Hematopoietic multipotent progenitor cell treated with erythropoietin and hydrocortisone succinate and interleukin-3 and kit ligand, for 4 days (in vitro differentiated cells): Measurements from ENCODE around the gene DESI1.
"Not testable (repeated sequence)": the region's sequence is repeated elsewhere in the genome, so short reads cannot be mapped to it uniquely, and the experiment has no call there.

Experiments used
- DNase-seq: peaks from one replicate; pipeline ENCODE4 v3.0.0-alpha.2; 2015

Gene DESI1

GRCh38 chr22:41620589-41621098 lies at the start of gene DESI1:
TSS of gene DESI1 (minus strand) at chr22:41621043. CDS start at chr22:41620839, 204 bp downstream.
- DNase-seq, result peak; percentile 36

- no peak for DNase-seq
Measured at GRCh38 chr22:41668971-41669911, 48.4 kb upstream of the DESI1 start.

- no peak for DNase-seq
Measured at GRCh38 chr22:41664951-41665350, 44.1 kb upstream of the DESI1 start.

- DNase-seq, result no peak
Measured at GRCh38 chr22:41664490-41664889, 43.6 kb upstream of the DESI1 start.

GRCh38 chr22:41663594-41663993 lies 42.8 kb upstream of the DESI1 start:
- not testable (repeated sequence) for DNase-seq

GRCh38 chr22:41661713-41662112 lies 40.9 kb upstream of the DESI1 start:
- no peak for DNase-seq

- DNase-seq, result no peak
Measured at GRCh38 chr22:41661088-41661487, 40.2 kb upstream of the DESI1 start.

- DNase-seq, result no peak
Measured at GRCh38 chr22:41660416-41660815, 39.6 kb upstream of the DESI1 start.

- DNase-seq, result no peak
Measured at GRCh38 chr22:41659941-41660340, 39.1 kb upstream of the DESI1 start.

GRCh38 chr22:41658869-41659268 lies 38.0 kb upstream of the DESI1 start:
- DNase-seq, result no peak

- DNase-seq, result no peak
Measured at GRCh38 chr22:41657709-41658108, 36.9 kb upstream of the DESI1 start.

GRCh38 chr22:41656556-41656955 lies 35.7 kb upstream of the DESI1 start:
- peak; percentile 44 for DNase-seq

- no peak for DNase-seq
Measured at GRCh38 chr22:41654322-41654721, 33.5 kb upstream of the DESI1 start.

GRCh38 chr22:41650821-41651220 lies 30.0 kb upstream of the DESI1 start:
- no peak for DNase-seq

GRCh38 chr22:41650229-41650628 lies 29.4 kb upstream of the DESI1 start:
- no peak for DNase-seq

GRCh38 chr22:41648432-41648831 lies 27.6 kb upstream of the DESI1 start:
- DNase-seq, result no peak

GRCh38 chr22:41647771-41648170 lies 26.9 kb upstream of the DESI1 start:
- no peak for DNase-seq

- no peak for DNase-seq
Measured at GRCh38 chr22:41642331-41643110, 21.7 kb upstream of the DESI1 start.

GRCh38 chr22:41641854-41642253 lies 21.0 kb upstream of the DESI1 start:
- no peak for DNase-seq

- peak; percentile 13 for DNase-seq
Measured at GRCh38 chr22:41638748-41639147, 17.9 kb upstream of the DESI1 start.

GRCh38 chr22:41638124-41638523 lies 17.3 kb upstream of the DESI1 start:
- no peak for DNase-seq

GRCh38 chr22:41637623-41638022 lies 16.8 kb upstream of the DESI1 start:
- not testable (repeated sequence) for DNase-seq

GRCh38 chr22:41636467-41636866 lies 15.6 kb upstream of the DESI1 start:
- DNase-seq, result no peak

- not testable (repeated sequence) for DNase-seq
Measured at GRCh38 chr22:41634610-41635009, 13.8 kb upstream of the DESI1 start.
